Activated CD4-positive, alpha-beta T cell treated with anti-CD3 and anti-CD28 coated beads, Interleukin-2, amount 10 ng/mL, durations not matched to agents 7 days and 5 days (primary cell): ENCODE measurements around the gene GPR149. TPM values are rescaled to one million over a fixed set of nuclear protein-coding genes. Genes with fewer than 3 reads are reported as not detected.

ENCODE experiments used
- CTCF ChIA-PET: fragments of 350-600 bp; sonication (Branson Sonifier 250); formaldehyde crosslinking; loops from one replicate; lab custom pipeline; 2021; ENCODE audit warnings: antibody characterized with exemption; lab: Charles Lee
- POLR2A ChIA-PET: fragments of 350-600 bp; sonication (Branson Sonifier 250); formaldehyde crosslinking; loops from one replicate; lab custom pipeline; 2021; ENCODE audit warnings: antibody characterized with exemption; lab: Charles Lee
- DNase-seq: peaks from one replicate; pipeline ENCODE4 v3.0.0-alpha.2; 2020
- H3K27ac Mint-ChIP-seq: one replicate; pipeline ENCODE4 v1.8.0; 2021; ENCODE audit warnings: mild to moderate bottlenecking, moderate library complexity, mixed read lengths
- H3K27me3 Mint-ChIP-seq: one replicate; pipeline ENCODE4 v1.8.0; 2021; ENCODE audit warnings: mixed read lengths
- H3K36me3 Mint-ChIP-seq: one replicate; pipeline ENCODE4 v1.8.0; 2021; ENCODE audit warnings: low read depth, mixed read lengths
- H3K4me1 Mint-ChIP-seq: one replicate; pipeline ENCODE4 v1.8.0; 2021; ENCODE audit warnings: mixed read lengths
- H3K4me3 Mint-ChIP-seq: one replicate; pipeline ENCODE4 v1.8.0; 2021; ENCODE audit warnings: mild to moderate bottlenecking, moderate library complexity, mixed read lengths
- H3K9me3 Mint-ChIP-seq: one replicate; pipeline ENCODE4 v1.8.0; 2021; ENCODE audit warnings: mixed read lengths
- total RNA-seq, 2 experiments: library from RNA; stranded (reverse); gene quantifications; one replicate each; pipeline ENCODE4 v1.2.3, GENCODE V29; 2021

GPR149 gene
- total RNA-seq, 2 experiments from 2014 or later, result not detected

- no peaks in the 10 kb centered on the region for H3K36me3 Mint-ChIP-seq
- no peak overlapping the region for H3K27ac Mint-ChIP-seq
- peaks cover 4% of the 10 kb centered on the region for H3K9me3 Mint-ChIP-seq
- no peak overlapping the region for H3K4me3 Mint-ChIP-seq
- peaks cover 14% of the 10 kb centered on the region for H3K4me1 Mint-ChIP-seq
- DNase-seq, result no peak
- ChIA-PET CTCF (no interaction called here), POLR2A (no interaction called here)
- no peaks in the 10 kb centered on the region for H3K27me3 Mint-ChIP-seq
Observed at GRCh38 chr3:154327871-154328270, 102.1 kb downstream of the GPR149 start.

- Mint-ChIP-seq H3K36me3 (peaks cover 14% of the 10 kb centered on the region), H3K27ac (peak overlapping the region; percentile 96), H3K9me3 (peaks cover 6% of the 10 kb centered on the region), H3K4me3 (peak overlapping the region; percentile 85), H3K4me1 (peaks cover 31% of the 10 kb centered on the region), H3K27me3 (no peaks in the 10 kb centered on the region)
- CTCF ChIA-PET, result interaction anchor here (0.6 to 0.9 kb wide), 4 partner anchors 8 to 1481 kb away, joined by 3 read pairs; partner anchors contain the start of gene C3orf33
- no peak for DNase-seq
- POLR2A ChIA-PET, result no interaction called here
Observed at GRCh38 chr3:154324919-154325318, 105.1 kb downstream of the GPR149 start.

- Mint-ChIP-seq H3K9me3 (peaks cover 6% of the 10 kb centered on the region), H3K27ac (peak within 1 kb of the TSS; percentile 96), H3K4me1 (peaks cover 31% of the 10 kb centered on the region), H3K27me3 (no peaks in the 10 kb centered on the region), H3K4me3 (peak within 1 kb of the TSS; percentile 85), H3K36me3 (peaks cover 14% of the 10 kb centered on the region)
- CTCF ChIA-PET, result no interaction called here
- DNase-seq, result peak; percentile 91
- POLR2A ChIA-PET, result no interaction called here
Observed at GRCh38 chr3:154323891-154324738, 105.9 kb downstream of the GPR149 start, which contains the start of gene DHX36. Gene DHX36 (minus strand): TSS chr3:154324487. CDS start chr3:154324416, 71 bp downstream.

GRCh38 chr3:154316974-154317767 is 112.8 kb downstream of the GPR149 start:
- Mint-ChIP-seq H3K27ac (peak overlapping the region; percentile 22), H3K4me3 (no peak overlapping the region)
- POLR2A ChIA-PET, result no interaction called here

GRCh38 chr3:154314152-154314551 is 115.8 kb downstream of the GPR149 start:
- DNase-seq, result no peak
- no peak overlapping the region for H3K27ac Mint-ChIP-seq
- CTCF ChIA-PET, result interaction anchor here (1.0 to 1.7 kb wide), 3 partner anchors 9 to 29 kb away, joined by 3 to 6 read pairs (median 5); no protein-coding TSS in a partner anchor
- no peaks in the 10 kb centered on the region for H3K9me3 Mint-ChIP-seq
- H3K4me1 Mint-ChIP-seq, result peaks cover 24% of the 10 kb centered on the region
- peaks cover 48% of the 10 kb centered on the region for H3K36me3 Mint-ChIP-seq
- POLR2A ChIA-PET, result no interaction called here
- no peaks in the 10 kb centered on the region for H3K27me3 Mint-ChIP-seq
- no peak overlapping the region for H3K4me3 Mint-ChIP-seq

More at GRCh38 chr3:154316974-154317767, 112.8 kb downstream of the GPR149 start:
- DNase-seq, result no peak
- CTCF ChIA-PET, result interaction anchor here (0.9 to 1.0 kb wide), 2 partner anchors 8 to 10 kb away, joined by 3 to 4 read pairs; no protein-coding TSS in a partner anchor
- peaks cover 32% of the 10 kb centered on the region for H3K4me1 Mint-ChIP-seq
- no peaks in the 10 kb centered on the region for H3K27me3 Mint-ChIP-seq
- peaks cover 2% of the 10 kb centered on the region for H3K9me3 Mint-ChIP-seq
- peaks cover 46% of the 10 kb centered on the region for H3K36me3 Mint-ChIP-seq

- H3K27me3 Mint-ChIP-seq, result no peaks in the 10 kb centered on the region
- ChIA-PET CTCF (no interaction called here), POLR2A (no interaction called here)
- H3K9me3 Mint-ChIP-seq, result no peaks in the 10 kb centered on the region
- H3K4me3 Mint-ChIP-seq, result no peak overlapping the region
- H3K36me3 Mint-ChIP-seq, result peaks cover 63% of the 10 kb centered on the region
- no peak overlapping the region for H3K27ac Mint-ChIP-seq
- H3K4me1 Mint-ChIP-seq, result peaks cover 17% of the 10 kb centered on the region
- DNase-seq, result no peak
Observed at GRCh38 chr3:154310840-154311239, 119.2 kb downstream of the GPR149 start.

GRCh38 chr3:154307363-154307762 is 122.6 kb downstream of the GPR149 start:
- POLR2A ChIA-PET, result no interaction called here
- CTCF ChIA-PET, result interaction anchor here (0.7 kb wide), 1 partner anchor 1229 kb away, joined by 3 read pairs; no protein-coding TSS in a partner anchor
- H3K27ac Mint-ChIP-seq, result no peak overlapping the region
- no peak overlapping the region for H3K4me3 Mint-ChIP-seq
- H3K9me3 Mint-ChIP-seq, result no peaks in the 10 kb centered on the region
- peaks cover 13% of the 10 kb centered on the region for H3K4me1 Mint-ChIP-seq
- H3K27me3 Mint-ChIP-seq, result no peaks in the 10 kb centered on the region
- no peak for DNase-seq
- peaks cover 57% of the 10 kb centered on the region for H3K36me3 Mint-ChIP-seq

- Mint-ChIP-seq H3K27ac (no peak overlapping the region), H3K4me3 (no peak overlapping the region), H3K9me3 (no peaks in the 10 kb centered on the region), H3K27me3 (no peaks in the 10 kb centered on the region), H3K36me3 (peaks cover 68% of the 10 kb centered on the region), H3K4me1 (peaks cover 11% of the 10 kb centered on the region)
- ChIA-PET POLR2A (no interaction called here), CTCF (interaction anchor here (1.3 to 2.2 kb wide), 2 partner anchors 9 to 17 kb away, joined by 4 to 6 read pairs; no protein-coding TSS in a partner anchor)
- DNase-seq, result no peak
Observed at GRCh38 chr3:154304936-154305335, 125.1 kb downstream of the GPR149 start.

GRCh38 chr3:154304116-154304786 is 125.7 kb downstream of the GPR149 start:
- CTCF ChIA-PET, result interaction anchor here (2.2 kb wide), 1 partner anchor 10 kb away, joined by 6 read pairs; no protein-coding TSS in a partner anchor
- Mint-ChIP-seq H3K4me1 (peaks cover 11% of the 10 kb centered on the region), H3K27me3 (no peaks in the 10 kb centered on the region), H3K4me3 (no peak overlapping the region), H3K9me3 (no peaks in the 10 kb centered on the region), H3K36me3 (peaks cover 64% of the 10 kb centered on the region), H3K27ac (no peak overlapping the region)
- POLR2A ChIA-PET, result no interaction called here
- DNase-seq, result no peak

- Mint-ChIP-seq H3K4me1 (no peaks in the 10 kb centered on the region), H3K9me3 (no peaks in the 10 kb centered on the region), H3K4me3 (no peak overlapping the region), H3K27me3 (no peaks in the 10 kb centered on the region), H3K27ac (no peak overlapping the region), H3K36me3 (peaks cover 53% of the 10 kb centered on the region)
- POLR2A ChIA-PET, result no interaction called here
- CTCF ChIA-PET, result no interaction called here
- DNase-seq, result no peak
Observed at GRCh38 chr3:154301561-154301960, 128.4 kb downstream of the GPR149 start.

GRCh38 chr3:154294016-154294415 is 136.0 kb downstream of the GPR149 start:
- Mint-ChIP-seq H3K27me3 (no peaks in the 10 kb centered on the region), H3K4me3 (no peak overlapping the region), H3K27ac (no peak overlapping the region), H3K36me3 (peaks cover 46% of the 10 kb centered on the region), H3K4me1 (no peaks in the 10 kb centered on the region), H3K9me3 (no peaks in the 10 kb centered on the region)
- CTCF ChIA-PET, result interaction anchor here (1.0 kb wide), 1 partner anchor 12 kb away, joined by 3 read pairs; no protein-coding TSS in a partner anchor
- DNase-seq, result no peak
- POLR2A ChIA-PET, result no interaction called here

GRCh38 chr3:154290187-154290586 is 139.8 kb downstream of the GPR149 start:
- Mint-ChIP-seq H3K4me3 (no peak overlapping the region), H3K27ac (no peak overlapping the region), H3K4me1 (peaks cover 2% of the 10 kb centered on the region), H3K27me3 (no peaks in the 10 kb centered on the region), H3K36me3 (peaks cover 50% of the 10 kb centered on the region), H3K9me3 (no peaks in the 10 kb centered on the region)
- DNase-seq, result no peak
- ChIA-PET CTCF (no interaction called here), POLR2A (no interaction called here)
